GM12878 (cell line): ENCODE results near the gene PPP2R5C.

Source experiments
- CTCF ChIP-seq, 3 experiments: IDR thresholded peaks in 2 of 3; conservative IDR thresholded peaks in 1 of 3; 2 replicates each; pipeline ENCODE4 v1.5.1; 2011; ENCODE audit warnings: low read depth in 3 of 3, low read length in 3 of 3, mild to moderate bottlenecking in 3 of 3, control low read depth in 2 of 3, moderate library complexity in 2 of 3, inconsistent platforms in 1 of 3, mixed read lengths in 1 of 3; ENCODE audit not compliant: control insufficient read depth in 2 of 3, insufficient read depth in 1 of 3; ENCODE audit errors: extremely low read depth in 1 of 3
- MTA2 ChIP-seq: fragments of 450-650 bp; IDR thresholded peaks from 2 replicates; pipeline ENCODE4 v1.6.1; 2016; ENCODE audit warnings: low read depth, mild to moderate bottlenecking, moderate library complexity
- POLR2A ChIP-seq: IDR thresholded peaks from 2 replicates; pipeline ENCODE4 v1.6.1; 2011; ENCODE audit warnings: low read depth, mild to moderate bottlenecking, low read length
- POLR2AphosphoS5 ChIP-seq: IDR thresholded peaks from 2 replicates; pipeline ENCODE4 v1.6.1; 2011; ENCODE audit warnings: mild to moderate bottlenecking, low read length, inconsistent platforms

- no peak for TF ChIP-seq CTCF (IDR thresholded peaks at IDR 0.05 in 2 of 3, conservative IDR thresholded peaks at IDR 0.05 in 1 of 3; ENCODE audit: control insufficient read depth in 2 of 3, extremely low read depth in 1 of 3, insufficient read depth in 1 of 3, low read depth in 3 of 3, low read length in 3 of 3)
- no peak for TF ChIP-seq POLR2AphosphoS5
- TF ChIP-seq POLR2A, result no peak
- no peak for TF ChIP-seq MTA2
These were observed 202.3 kb downstream of the PPP2R5C start for GRCh38 chr14:101963656-101964296.
